Left lobe of liver (tissue), 2 donors: ENCODE measurements around the gene NUP214. TPM values are rescaled to one million over a fixed set of nuclear protein-coding genes. Genes with fewer than 3 reads are reported as not detected.
A peak's percentile ranks its signal among the peaks of the same experiment; 100 is the strongest.
"Not testable (repeated sequence)": the region's sequence is repeated elsewhere in the genome, so short reads cannot be mapped to it uniquely, and the experiment has no call there.

Source experiments
- ATAC-seq: fragments of 200-7000 bp; cut with Tn5 transposase; one replicate; pipeline ENCODE4 v1.9.1; 2020; ENCODE audit warnings: mild to moderate bottlenecking, moderate library complexity
- DNase-seq: peaks from one replicate; pipeline ENCODE4 v3.0.0-alpha.2; 2020; ENCODE audit warnings: low spot score
- total RNA-seq: library from RNA; stranded (reverse); gene quantifications from one replicate; pipeline ENCODE4 v1.2.1, GENCODE V29; 2021
- donor health status: DM: no; HTN: no; CAD: no; lungs with moderate emphysema.
- donor health status: DM: no; HTN: yes; CAD: no.

The NUP214 gene
- total RNA-seq, 1 donor from 2014 or later: 21.9 TPM

DNA sequence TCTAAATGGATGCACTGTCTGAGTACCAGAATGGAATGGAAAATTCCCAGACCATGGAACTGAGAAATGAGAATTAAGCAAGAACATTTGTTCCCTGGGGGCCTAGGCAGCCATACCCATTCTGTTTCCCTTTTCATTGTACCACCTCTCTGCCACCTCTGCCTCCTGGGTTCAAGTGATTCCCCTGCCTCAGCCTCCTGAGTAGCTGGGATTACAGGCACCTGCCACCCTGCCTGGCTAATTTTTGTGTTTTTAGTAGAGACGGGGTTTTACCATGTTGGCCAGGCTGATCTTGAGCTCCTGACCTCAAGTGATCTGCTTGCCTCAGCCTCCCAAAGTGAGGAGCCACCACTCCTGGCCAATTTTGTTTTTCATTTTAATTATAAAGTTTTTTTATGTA is 33.3 kb downstream of the NUP214 start:
- DNase-seq, ATAC-seq: not testable (repeated sequence)

DNA sequence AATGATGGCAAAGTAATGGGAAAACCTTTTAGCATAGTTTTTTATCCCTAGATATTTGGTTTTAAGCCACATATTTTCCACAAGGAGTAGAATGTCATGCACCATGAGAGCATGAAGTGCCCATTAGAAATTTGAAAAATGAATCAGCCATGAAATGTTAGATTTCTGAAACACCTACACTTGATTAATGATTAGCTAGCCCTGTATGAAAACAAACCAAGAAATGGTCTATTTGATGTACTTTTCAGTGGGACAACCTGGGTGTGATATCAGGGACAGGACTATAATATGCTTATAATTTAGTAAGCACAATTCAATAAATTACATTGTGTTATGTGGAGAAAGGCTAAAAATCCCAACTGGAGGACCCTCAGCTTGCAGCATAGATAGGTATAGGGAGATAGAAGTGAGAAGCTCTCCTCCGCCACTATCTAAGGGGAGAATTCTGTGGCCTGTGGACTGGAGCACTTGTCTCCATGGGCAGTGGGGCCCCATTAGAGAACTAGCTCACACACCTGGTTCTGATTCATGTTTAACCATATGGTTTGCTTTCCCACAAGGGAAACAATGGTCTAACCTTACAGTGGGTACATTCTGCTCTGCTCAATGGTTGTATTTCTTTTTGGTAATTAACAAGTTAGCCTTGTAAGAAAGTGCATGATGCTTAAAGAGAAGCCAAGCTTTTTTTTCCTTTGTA is 35.2 kb downstream of the NUP214 start:
- DNase-seq: no peak
- no peak for ATAC-seq

DNA sequence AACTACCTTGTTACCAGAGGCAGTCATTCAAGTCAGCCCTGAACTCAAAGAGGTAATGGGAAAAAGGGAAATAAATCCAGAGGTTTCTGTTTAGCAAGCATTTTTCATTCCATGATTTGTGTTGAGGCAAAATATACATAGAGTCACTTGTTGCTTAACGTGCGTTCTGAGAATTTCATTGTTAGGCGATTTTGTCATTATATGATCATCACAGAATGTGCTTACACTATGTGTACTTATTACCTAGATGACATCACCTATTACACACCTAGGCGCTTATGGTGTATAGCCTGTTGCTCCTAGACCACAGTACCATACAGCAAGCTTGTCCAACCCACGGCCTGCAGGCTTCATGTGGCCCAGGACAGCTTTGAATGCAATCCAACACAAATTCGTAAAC is 36.2 kb downstream of the NUP214 start:
- DNase-seq (no peak), ATAC-seq (no peak)

DNA sequence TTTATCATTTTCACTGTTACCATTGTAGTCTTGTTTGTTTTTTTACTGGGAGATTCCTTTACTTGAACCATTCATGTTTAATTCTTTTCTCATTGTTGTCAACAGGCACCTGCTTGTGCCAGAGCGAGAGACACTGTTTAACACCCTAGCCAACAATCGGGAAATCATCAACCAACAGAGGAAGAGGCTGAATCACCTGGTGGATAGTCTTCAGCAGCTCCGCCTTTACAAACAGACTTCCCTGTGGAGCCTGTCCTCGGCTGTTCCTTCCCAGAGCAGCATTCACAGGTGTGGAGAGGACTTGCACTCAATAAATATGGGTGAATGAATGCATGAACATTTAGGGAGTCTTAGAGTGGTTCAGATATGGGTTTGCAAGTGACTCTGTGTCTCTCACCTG is 37.5 kb downstream of the NUP214 start:
- ATAC-seq (no peak), DNase-seq (no peak)

DNA sequence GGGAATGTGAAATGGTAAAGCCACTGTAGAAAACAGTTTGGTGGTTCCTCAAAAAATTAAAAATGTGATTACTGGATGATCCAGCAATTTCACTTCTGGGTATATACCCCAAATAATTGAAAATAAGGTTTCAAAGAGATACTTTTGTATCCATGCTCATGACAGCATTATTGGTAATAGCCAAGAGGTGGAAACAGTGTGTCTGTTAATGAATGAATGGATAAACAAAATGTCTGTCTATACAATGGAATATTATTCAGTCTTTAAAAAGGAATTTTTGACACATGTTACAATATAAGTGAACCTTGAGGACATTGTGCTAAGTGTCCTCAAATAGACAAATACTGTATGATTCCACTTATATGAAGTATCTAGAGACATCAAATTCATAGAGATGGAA is 40.1 kb downstream of the NUP214 start:
- ATAC-seq (no peak), DNase-seq (no peak)

DNA sequence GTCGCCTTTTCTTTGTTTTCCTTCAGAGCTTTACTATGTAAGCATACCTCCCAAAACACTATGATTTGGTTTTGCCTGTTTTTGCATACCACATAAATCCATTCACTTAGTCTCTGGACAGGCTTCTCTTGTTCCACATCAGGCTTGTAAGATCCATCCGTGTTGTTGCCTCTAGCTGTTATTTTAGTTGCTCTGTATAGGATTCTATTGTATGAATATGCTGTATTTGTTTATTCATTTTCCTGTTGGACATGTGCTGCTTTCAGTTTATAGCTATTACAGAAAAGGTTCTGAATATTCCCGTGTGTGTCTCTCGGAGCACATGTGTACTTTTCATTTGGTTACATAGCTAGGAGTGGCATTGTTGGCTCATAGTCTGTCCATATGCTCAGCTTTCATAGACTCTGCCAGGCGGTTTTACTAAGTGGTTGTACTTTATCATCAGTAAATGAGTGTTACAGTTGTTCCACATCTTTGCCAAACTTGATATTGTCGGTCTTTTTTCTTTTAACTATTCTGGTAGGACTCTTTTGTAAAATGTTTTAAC is 41.8 kb downstream of the NUP214 start:
- ATAC-seq: peak; percentile 64
- DNase-seq: no peak

DNA sequence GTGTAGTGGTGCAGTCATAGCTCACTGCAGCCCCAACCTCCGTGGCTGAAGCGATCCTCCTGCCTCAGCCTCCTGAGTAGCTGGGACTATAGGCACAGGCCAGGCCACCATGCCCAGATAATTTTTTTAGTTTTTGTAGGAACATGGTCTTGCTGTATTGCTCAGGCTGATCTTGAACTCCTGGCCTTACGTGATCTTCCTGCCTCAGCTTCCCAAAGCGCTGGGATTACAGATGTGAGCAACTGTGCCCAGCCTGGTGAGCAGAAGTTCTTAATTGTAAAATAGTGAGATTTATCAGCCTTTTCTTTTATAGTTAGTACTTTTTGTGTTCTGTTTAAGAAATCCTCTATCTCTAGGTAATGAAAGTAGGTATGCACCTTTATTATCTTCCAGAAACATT is 42.5 kb downstream of the NUP214 start:
- DNase-seq (no peak), ATAC-seq (no peak)

DNA sequence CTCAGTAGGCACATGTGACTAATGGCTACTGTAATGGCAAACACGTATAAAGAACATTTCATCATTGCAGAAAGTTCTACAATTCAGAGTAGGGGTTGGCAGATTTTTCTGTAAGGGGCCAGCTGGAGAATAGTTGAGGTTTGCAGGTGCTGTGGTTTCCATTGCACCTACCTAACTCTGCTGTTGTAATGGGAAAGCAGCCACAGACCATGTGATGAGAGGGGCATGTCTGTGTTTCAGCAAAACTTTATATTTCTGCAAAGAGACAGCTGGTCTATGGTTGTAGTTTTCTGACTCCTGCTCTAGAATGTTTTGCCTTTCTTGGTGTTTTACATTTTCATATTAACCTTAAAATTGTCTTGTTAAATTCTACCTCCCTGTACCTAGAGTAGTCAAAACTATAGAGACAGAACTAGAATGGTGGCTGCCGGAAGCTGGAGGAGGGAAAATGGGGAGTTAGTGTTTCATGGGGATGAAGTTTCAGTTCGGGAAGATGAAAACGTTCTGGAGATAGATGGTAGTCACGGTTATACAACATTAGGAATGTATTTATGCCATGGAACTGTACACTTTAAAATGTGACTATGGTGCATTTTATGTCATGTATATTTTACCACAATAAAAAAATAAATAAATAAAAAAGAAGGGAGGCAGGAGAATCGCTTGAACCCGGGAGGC is 44.3 kb downstream of the NUP214 start:
- DNase-seq: no peak
- no peak for ATAC-seq

DNA sequence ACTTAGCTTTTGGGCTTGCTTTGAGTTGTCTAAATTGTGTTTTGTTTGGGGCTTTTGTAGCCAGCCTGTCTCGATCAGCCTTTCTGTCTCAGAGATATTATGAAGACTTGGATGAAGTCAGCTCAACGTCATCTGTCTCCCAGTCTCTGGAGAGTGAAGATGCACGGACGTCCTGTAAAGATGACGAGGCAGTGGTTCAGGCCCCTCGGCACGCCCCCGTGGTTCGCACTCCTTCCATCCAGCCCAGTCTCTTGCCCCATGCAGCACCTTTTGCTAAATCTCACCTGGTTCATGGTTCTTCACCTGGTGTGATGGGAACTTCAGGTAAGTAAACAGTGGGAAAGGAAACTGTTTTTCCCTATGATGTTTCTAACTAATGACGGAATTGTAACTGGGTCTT is 48.6 kb downstream of the NUP214 start:
- DNase-seq: no peak
- ATAC-seq: no peak

DNA sequence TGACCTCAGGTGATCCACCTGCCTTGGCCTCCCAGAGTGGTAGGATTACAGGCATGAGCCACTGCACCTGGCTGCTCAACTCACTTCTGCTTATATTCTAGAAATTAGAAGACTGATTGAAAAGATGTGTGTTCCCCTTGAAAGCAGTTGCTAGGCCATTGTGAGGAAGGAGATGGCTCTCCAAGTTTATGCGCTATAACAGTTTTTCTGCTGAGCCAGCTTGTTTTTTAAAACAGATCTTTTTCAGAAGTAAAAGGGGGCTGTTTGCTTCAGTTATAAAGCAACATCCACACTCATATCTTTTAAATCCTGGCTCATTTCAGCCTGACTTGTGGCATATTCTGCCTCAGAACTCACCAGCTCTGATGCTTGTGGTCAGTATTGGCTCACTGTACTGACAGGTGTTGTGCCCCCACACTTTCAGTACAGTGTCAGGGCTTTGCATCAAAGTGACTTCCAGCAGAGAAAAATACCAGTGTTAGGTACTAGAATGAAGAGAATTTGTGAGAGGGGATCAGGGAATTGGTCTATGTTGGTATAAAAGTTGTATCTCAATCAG is 49.4 kb downstream of the NUP214 start:
- no peak for ATAC-seq

DNA sequence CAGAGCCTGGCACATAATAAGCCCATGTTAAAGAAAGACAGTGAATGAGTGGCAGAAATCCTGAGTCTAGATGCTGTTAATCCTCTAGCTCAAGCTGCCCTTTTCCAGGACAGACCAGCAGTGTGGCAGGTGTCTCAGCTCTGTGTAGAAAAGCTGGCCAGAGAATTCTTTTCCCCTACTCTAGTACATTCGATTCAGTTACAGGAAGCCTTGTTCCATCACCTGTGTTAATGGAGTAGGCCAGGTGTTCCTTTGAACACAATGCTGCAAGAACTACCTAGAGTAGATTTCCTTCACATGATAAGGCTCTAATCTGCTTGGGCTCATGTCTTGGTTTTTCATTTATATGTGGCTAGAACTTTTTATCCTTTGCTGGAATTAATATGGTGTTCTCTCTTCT is 52.5 kb downstream of the NUP214 start:
- DNase-seq (no peak), ATAC-seq (no peak)

More for the DNA sequence above, 49.4 kb downstream of the NUP214 start:
- no peak for DNase-seq

DNA sequence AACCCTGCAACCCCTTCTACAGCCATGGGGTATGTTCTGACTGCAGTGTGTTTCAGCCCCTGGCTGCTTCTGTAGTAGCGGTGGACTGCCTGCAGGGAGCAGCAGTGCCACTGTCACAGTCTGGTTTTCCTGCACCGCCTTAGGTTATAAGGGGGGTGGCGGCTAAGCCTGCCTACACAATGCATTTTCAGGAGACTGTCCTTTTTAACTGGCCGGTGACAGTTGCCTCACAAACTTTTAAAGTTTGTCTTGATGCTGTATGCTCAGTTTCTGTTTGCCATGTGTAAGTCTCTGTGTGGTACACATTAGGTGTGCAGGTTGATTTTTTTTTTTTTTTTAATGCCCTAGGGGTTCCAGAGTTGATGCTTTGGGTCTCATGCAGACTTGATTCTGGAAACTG is 53.0 kb downstream of the NUP214 start:
- DNase-seq (peak; percentile 57), ATAC-seq (peak; percentile 97)

DNA sequence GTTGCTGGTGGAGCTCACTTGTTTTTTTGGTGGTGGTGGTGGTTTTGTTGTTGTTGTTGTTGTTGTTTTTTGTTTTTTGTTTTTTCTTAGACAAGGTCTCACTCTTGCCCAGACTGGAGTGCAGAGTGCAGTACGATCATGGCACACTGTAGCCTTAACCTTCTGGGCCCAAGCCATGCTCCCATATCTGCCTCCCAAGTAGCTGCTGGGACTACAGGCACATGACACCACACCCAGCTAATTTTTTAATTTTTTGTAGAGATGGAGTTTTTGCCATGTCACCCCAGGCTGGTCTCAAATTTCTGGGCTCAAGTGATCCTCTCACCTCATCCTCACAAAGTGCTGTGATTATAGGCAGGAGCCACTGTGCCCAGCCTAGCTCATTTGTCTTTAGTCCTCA is 53.5 kb downstream of the NUP214 start:
- ATAC-seq (no peak), DNase-seq (no peak)

DNA sequence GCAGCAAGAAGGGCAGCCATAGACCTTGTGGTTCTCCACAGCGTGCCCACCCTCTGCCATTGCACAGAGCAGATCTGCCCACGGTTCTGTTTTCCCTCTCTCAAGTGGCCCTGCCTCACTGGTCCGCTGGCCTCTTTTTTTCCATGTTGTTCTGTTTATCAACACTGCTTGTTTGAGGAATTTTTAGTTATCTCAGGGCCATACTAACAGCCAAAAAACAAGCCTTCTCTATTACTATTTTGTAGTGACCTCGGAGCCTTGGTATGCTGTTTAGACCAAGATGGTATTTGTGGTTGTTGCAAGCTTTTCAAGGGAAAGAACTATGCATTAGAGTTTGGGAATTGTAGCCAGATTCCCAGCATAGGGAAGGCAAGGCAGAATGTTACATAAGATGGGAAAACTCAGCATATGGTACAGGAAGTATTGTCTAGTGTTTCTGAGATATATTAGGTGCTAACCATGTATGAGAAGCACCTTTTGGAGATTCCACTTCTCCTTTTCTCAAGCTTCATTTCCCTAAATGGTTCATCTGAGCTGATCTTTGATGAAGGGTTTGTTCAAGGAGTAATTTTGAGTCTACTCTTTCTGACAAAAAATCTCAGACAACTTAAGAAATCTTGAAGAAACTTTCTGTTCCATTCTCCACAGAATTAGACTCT is 54.3 kb downstream of the NUP214 start:
- DNase-seq (no peak), ATAC-seq (no peak)

DNA sequence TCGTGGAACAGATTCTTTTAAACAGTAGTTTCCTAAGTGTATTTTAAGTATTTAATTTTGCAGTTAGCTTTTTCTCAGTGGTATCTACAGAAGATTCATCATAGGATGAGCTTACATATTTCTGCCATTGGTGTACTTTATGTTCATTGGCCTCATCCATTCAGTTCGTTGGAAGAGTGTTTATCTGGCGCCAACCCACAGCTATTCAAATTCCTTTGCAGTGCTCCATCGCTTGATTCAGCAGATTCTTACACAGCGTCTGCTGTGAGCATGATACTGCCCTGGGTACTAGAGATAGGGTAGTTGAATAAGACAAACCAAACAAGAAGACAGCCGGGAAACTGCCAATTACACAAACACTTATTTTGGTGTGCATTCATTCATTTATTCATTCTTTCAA is 55.1 kb downstream of the NUP214 start:
- ATAC-seq (no peak), DNase-seq (no peak)

DNA sequence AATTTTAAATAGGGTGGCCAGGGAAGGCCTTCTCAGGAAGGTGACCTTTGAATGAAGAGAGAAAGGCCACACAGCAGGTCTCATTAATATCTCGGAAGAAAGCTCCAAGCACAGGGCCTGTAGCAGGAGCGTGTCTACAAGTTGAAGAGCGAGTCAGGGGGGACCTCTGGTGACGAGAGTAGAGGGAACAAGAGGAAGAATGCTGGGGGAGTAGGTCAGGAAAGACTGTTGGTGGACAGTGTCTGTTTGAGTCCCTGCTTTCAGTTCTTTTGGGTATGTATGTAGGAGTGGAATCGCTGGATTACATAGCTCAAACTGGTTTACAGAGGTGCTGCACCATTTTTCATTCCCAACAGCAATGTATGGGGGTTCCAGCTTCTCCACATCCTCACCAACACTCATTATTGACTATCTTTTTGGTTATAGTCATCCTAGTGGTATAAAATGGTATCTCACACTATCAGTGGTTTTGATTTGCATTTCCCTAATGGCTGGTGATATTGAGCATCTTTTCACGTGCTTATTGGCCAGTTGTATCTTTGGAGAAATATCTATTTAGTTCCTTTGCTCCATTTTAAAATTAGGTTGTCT is 55.8 kb downstream of the NUP214 start:
- ATAC-seq: no peak

DNA sequence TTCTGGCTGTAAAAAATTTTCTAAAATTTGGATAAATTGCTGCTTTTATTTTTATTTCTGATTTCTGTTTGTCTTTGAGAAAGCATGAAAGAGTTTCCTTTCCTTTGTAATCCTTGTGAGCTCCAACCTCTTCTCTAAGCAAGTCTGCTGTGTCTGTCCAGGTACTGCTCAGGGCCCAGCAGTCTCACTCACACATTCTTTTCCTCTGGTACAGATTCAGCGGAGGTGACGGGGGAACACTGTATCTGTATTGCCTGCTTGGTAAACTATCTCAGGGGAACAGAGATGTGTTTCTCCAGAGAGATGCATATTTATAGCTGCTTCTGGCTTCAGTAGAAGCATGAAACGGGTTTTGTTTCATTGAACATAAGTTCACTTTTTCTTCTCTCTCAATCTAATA is 60.5 kb downstream of the NUP214 start:
- DNase-seq (no peak), ATAC-seq (no peak)

More for the DNA sequence above, 55.8 kb downstream of the NUP214 start:
- no peak for DNase-seq

DNA sequence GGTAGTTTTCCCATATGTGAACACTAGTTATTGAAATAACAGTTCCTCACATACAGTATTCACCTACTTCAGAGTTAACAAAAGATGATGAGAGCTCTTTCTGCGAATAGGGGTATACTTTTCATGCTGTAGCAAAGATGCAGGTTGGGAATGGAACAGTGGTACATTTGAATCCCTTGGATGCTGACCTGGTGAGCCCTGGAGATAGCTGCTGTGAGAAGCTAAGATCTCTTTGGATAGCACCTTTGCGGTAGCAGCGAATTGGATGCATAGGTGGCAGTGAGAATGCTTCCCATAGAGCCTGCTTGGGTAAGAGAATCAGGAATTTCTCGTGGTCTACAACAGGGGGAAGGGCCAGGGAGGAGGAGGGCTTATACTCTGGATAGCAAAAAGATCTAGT is 61.2 kb downstream of the NUP214 start:
- DNase-seq (no peak), ATAC-seq (no peak)

DNA sequence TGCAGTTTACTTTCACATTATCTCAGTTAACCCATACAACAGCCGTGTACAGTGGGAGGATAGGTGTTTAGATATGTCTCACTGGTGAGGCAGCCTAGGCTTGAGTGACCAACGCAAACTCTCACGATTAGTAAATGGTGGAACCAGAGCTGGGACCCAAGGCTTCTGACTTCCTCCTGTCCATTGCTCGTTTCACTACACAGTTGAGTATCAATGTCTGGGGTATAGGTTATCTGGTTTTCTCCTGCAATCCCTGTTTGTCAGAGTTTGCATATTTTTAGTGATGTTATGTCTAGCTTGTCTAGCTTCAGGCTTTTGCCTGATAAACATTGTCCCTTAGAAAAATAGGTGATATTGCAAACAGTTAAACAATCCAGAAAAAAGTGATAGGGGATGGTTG is 62.6 kb downstream of the NUP214 start:
- no peak for ATAC-seq

DNA sequence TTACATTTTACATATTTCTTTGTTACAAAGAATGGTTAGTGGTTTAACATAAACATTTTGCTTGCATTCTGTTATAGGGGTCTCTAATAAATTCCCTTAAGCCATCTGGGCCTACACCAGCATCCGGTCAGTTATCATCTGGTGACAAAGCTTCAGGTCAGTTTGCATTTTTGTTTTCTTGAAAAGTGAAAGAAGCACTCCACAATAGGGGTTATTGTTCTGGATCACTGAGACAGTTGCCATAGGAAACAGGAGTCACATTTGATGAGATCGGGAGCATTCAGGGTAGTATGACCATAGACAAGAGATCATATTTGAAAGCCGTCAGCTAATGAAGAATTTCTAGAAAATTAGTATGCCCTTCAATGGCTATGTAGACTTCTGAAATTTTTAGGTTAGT is 63.6 kb downstream of the NUP214 start:
- DNase-seq: no peak
- ATAC-seq: no peak

More for the DNA sequence above, 62.6 kb downstream of the NUP214 start:
- no peak for DNase-seq

DNA sequence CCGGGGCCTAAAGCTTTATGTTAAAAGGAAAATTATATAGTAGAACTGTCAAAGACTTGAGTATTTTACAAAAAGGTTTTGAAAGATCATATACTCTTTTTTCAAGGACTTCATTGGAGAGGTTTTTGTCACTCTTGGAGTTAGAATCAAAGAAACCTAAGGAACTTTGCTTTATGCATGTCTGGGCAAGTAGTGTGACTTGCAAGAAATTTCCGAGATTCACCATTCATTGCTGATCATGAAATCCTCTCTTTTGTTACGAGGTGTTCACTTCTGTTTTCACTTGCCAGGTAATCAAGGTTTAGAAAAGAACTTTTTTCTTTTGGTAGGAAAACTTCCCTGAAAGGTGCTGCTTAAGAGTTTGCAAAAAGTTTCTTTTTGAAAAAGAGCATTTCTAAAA is 64.8 kb downstream of the NUP214 start:
- no peak for ATAC-seq
- no peak for DNase-seq
